GM12891 (cell line): ENCODE results near the gene FHOD1. TPM values are rescaled to one million over a fixed set of nuclear protein-coding genes. Genes with fewer than 3 reads are reported as not detected.

Experiments
- DNase-seq: peaks from one replicate; pipeline ENCODE4 v3.0.0; 2011; ENCODE audit warnings: low spot score; ENCODE audit not compliant: insufficient read length
- FAIRE-seq: peaks from 2 replicates; lab custom pipeline; 2011; peaks lifted over from hg19 to GRCh38; lab: Jason Lieb, UNC
- PAX5 ChIP-seq: IDR thresholded peaks from 2 replicates; pipeline ENCODE4 v1.6.1; 2011; ENCODE audit warnings: low read length, moderate library complexity, mild to moderate bottlenecking; ENCODE audit not compliant: insufficient read depth, severe bottlenecking
- POLR2A ChIP-seq: IDR thresholded peaks from 2 replicates; pipeline ENCODE4 v1.6.1; 2011; ENCODE audit warnings: low read depth, low read length, control low read depth
- POLR2AphosphoS5 ChIP-seq: IDR thresholded peaks from 2 replicates; pipeline ENCODE4 v1.6.1; 2011; ENCODE audit warnings: low read depth, low read length, control low read depth
- POU2F2 ChIP-seq: IDR thresholded peaks from 2 replicates; pipeline ENCODE4 v1.6.1; 2011; ENCODE audit warnings: low read depth, mild to moderate bottlenecking, control low read depth, low read length, moderate library complexity
- SPI1 ChIP-seq: IDR thresholded peaks from 2 replicates; pipeline ENCODE4 v1.6.1; 2011; ENCODE audit warnings: low read depth, low read length, control low read depth
- TAF1 ChIP-seq: IDR thresholded peaks from 2 replicates; pipeline ENCODE4 v1.6.1; 2011; ENCODE audit warnings: low read depth, low read length, control low read depth
- polyA plus RNA-seq: library from polyadenylated mRNA; unstranded; fragments of >200 nt; gene quantifications from one replicate; pipeline ENCODE4 v1.2.1, GENCODE V29; 2012; ENCODE audit warnings: low read depth, missing spikeins, inconsistent platforms; ENCODE audit not compliant: missing spikeins

FHOD1 gene
- polyA plus RNA-seq = 37.6 TPM

- DNase-seq (peak; percentile 95), FAIRE-seq (peak; percentile 88)
- TF ChIP-seq POLR2A = no peak; the same call in 1 of the 2 replicates
- 0 out of 2 replicates have a peak, but pooled peaks have one; percentile 56 for TF ChIP-seq TAF1
Measured at GRCh38 chr16:67247192-67248072, at the start of gene FHOD1. FHOD1 (minus strand) TSS chr16:67247481; CDS start chr16:67247410, 71 bp downstream.

GRCh38 chr16:67296420-67296819 is 49.1 kb upstream of the FHOD1 start:
- TF ChIP-seq PAX5 = no peak
- TF ChIP-seq POLR2A = no peak
- no peak for TF ChIP-seq POLR2AphosphoS5
- TF ChIP-seq TAF1 = no peak
- no peak for TF ChIP-seq POU2F2
- TF ChIP-seq SPI1 = no peak
- DNase-seq (no peak), FAIRE-seq (no peak)

GRCh38 chr16:67294938-67295361 is 47.7 kb upstream of the FHOD1 start:
- TF ChIP-seq POLR2AphosphoS5 (no peak), TAF1 (no peak), PAX5 (no peak), POU2F2 (no peak), POLR2A (no peak), SPI1 (no peak)
- DNase-seq = no peak
- FAIRE-seq = no peak

GRCh38 chr16:67294171-67294757 is 47.0 kb upstream of the FHOD1 start:
- no peak for FAIRE-seq

GRCh38 chr16:67291461-67291860 is 44.2 kb upstream of the FHOD1 start:
- FAIRE-seq (no peak), DNase-seq (no peak)
- no peak for TF ChIP-seq POU2F2
- TF ChIP-seq TAF1 = no peak
- no peak for TF ChIP-seq POLR2A
- TF ChIP-seq SPI1 = no peak
- TF ChIP-seq PAX5 = no peak
- TF ChIP-seq POLR2AphosphoS5 = no peak

More at GRCh38 chr16:67294171-67294757, 47.0 kb upstream of the FHOD1 start:
- TF ChIP-seq TAF1 = no peak
- TF ChIP-seq SPI1 = no peak
- no peak for TF ChIP-seq POU2F2
- no peak for TF ChIP-seq PAX5
- no peak for TF ChIP-seq POLR2AphosphoS5
- TF ChIP-seq POLR2A = no peak
- DNase-seq = no peak

- no peak for DNase-seq
- no peak for FAIRE-seq
- no peak for TF ChIP-seq POLR2A
- TF ChIP-seq SPI1 = no peak
- no peak for TF ChIP-seq PAX5
- no peak for TF ChIP-seq POU2F2
- no peak for TF ChIP-seq TAF1
- no peak for TF ChIP-seq POLR2AphosphoS5
Measured at GRCh38 chr16:67287960-67288359, 40.7 kb upstream of the FHOD1 start.

GRCh38 chr16:67286441-67287235 is 39.4 kb upstream of the FHOD1 start:
- TF ChIP-seq POLR2AphosphoS5 (no peak), POLR2A (no peak), PAX5 (no peak), SPI1 (no peak), TAF1 (no peak), POU2F2 (no peak)
- FAIRE-seq (no peak), DNase-seq (no peak)

GRCh38 chr16:67284699-67285646 is 37.7 kb upstream of the FHOD1 start:
- FAIRE-seq (peak; percentile 47), DNase-seq (peak; percentile 46)
- TF ChIP-seq POU2F2 (no peak), POLR2A (no peak), SPI1 (no peak), POLR2AphosphoS5 (no peak), TAF1 (no peak), PAX5 (no peak)
